Chondrocyte (in vitro differentiated cells): Measurements from ENCODE around the gene GPC3. TPM values are rescaled to one million over a fixed set of nuclear protein-coding genes. Genes with fewer than 3 reads are reported as not detected.
A peak's percentile ranks its signal among the peaks of the same experiment; 100 is the strongest.

Experiments used
- DNase-seq: peaks from one replicate; pipeline ENCODE4 v3.0.0; 2021; ENCODE audit warnings: mixed read lengths, low spot score
- H3K27ac Mint-ChIP-seq: one replicate; pipeline ENCODE4 v1.8.0; 2021; ENCODE audit warnings: mild to moderate bottlenecking, moderate library complexity, mixed read lengths; ENCODE audit not compliant: unreplicated experiment
- H3K27me3 Mint-ChIP-seq: 2 replicates; pipeline ENCODE4 v1.8.0; 2021; ENCODE audit warnings: low read depth, mixed read lengths
- H3K36me3 Mint-ChIP-seq: 2 replicates; pipeline ENCODE4 v1.8.0; 2021; ENCODE audit warnings: low read depth, mixed read lengths
- H3K4me1 Mint-ChIP-seq: 2 replicates; pipeline ENCODE4 v1.8.0; 2021; ENCODE audit warnings: low read depth, mild to moderate bottlenecking, mixed read lengths
- H3K4me3 Mint-ChIP-seq: one replicate; pipeline ENCODE4 v1.8.0; 2021; ENCODE audit warnings: mild to moderate bottlenecking, moderate library complexity, mixed read lengths; ENCODE audit not compliant: unreplicated experiment
- H3K9me3 Mint-ChIP-seq: 2 replicates; pipeline ENCODE4 v1.8.0; 2021; ENCODE audit warnings: low read depth, mixed read lengths
- CTCF ChIP-seq: fragments of 200-600 bp; sonication (generic); IDR thresholded peaks from 2 replicates; pipeline ENCODE4 v1.5.0; 2021; ENCODE audit warnings: antibody characterized with exemption, mild to moderate bottlenecking, moderate library complexity
- total RNA-seq: library from RNA; stranded (reverse); gene quantifications from 3 replicates; pipeline ENCODE4 v1.2.1, GENCODE V29; 2021

GPC3 gene
- total RNA-seq, 1 donor from 2014 or later = 1.9 TPM

- Mint-ChIP-seq H3K9me3 (no peaks in the 10 kb centered on the region), H3K27me3 (no peaks in the 10 kb centered on the region), H3K27ac (no peak overlapping the region), H3K4me1 (peaks cover 18% of the 10 kb centered on the region), H3K4me3 (no peak overlapping the region), H3K36me3 (no peaks in the 10 kb centered on the region)
- no peak for TF ChIP-seq CTCF
- DNase-seq = no peak
These were observed 323.2 kb downstream of the GPC3 start for GRCh38 chrX:133661962-133662839.

- H3K4me1 Mint-ChIP-seq = peaks cover 27% of the 10 kb centered on the region
- peak overlapping the region; percentile 42 for H3K27ac Mint-ChIP-seq
- no peaks in the 10 kb centered on the region for H3K9me3 Mint-ChIP-seq
- H3K27me3 Mint-ChIP-seq = no peaks in the 10 kb centered on the region
- no peak for DNase-seq
- no peak overlapping the region for H3K4me3 Mint-ChIP-seq
- no peak for TF ChIP-seq CTCF
- no peaks in the 10 kb centered on the region for H3K36me3 Mint-ChIP-seq
These were observed 325.1 kb downstream of the GPC3 start for GRCh38 chrX:133660281-133660680.

- Mint-ChIP-seq H3K36me3 (no peaks in the 10 kb centered on the region), H3K4me3 (no peak overlapping the region), H3K27me3 (no peaks in the 10 kb centered on the region), H3K9me3 (no peaks in the 10 kb centered on the region), H3K27ac (no peak overlapping the region), H3K4me1 (peaks cover 35% of the 10 kb centered on the region)
- no peak for DNase-seq
- TF ChIP-seq CTCF = no peak
These were observed 327.0 kb downstream of the GPC3 start for GRCh38 chrX:133658293-133658911.

GRCh38 chrX:133655275-133656265, 329.8 kb downstream of the GPC3 start:
- no peak for DNase-seq
- no peak for TF ChIP-seq CTCF
- Mint-ChIP-seq H3K4me3 (no peak overlapping the region), H3K27ac (peak overlapping the region; percentile 13), H3K4me1 (peaks cover 38% of the 10 kb centered on the region), H3K27me3 (no peaks in the 10 kb centered on the region), H3K9me3 (no peaks in the 10 kb centered on the region), H3K36me3 (no peaks in the 10 kb centered on the region)

- H3K27ac Mint-ChIP-seq = peak overlapping the region; percentile 13
- no peak for DNase-seq
- no peaks in the 10 kb centered on the region for H3K9me3 Mint-ChIP-seq
- TF ChIP-seq CTCF = no peak
- H3K36me3 Mint-ChIP-seq = no peaks in the 10 kb centered on the region
- no peaks in the 10 kb centered on the region for H3K27me3 Mint-ChIP-seq
- H3K4me1 Mint-ChIP-seq = peaks cover 32% of the 10 kb centered on the region
- H3K4me3 Mint-ChIP-seq = no peak overlapping the region
These were observed 330.6 kb downstream of the GPC3 start for GRCh38 chrX:133654811-133655210.
